ENCODE measurements around the gene CDH23.

DNA sequence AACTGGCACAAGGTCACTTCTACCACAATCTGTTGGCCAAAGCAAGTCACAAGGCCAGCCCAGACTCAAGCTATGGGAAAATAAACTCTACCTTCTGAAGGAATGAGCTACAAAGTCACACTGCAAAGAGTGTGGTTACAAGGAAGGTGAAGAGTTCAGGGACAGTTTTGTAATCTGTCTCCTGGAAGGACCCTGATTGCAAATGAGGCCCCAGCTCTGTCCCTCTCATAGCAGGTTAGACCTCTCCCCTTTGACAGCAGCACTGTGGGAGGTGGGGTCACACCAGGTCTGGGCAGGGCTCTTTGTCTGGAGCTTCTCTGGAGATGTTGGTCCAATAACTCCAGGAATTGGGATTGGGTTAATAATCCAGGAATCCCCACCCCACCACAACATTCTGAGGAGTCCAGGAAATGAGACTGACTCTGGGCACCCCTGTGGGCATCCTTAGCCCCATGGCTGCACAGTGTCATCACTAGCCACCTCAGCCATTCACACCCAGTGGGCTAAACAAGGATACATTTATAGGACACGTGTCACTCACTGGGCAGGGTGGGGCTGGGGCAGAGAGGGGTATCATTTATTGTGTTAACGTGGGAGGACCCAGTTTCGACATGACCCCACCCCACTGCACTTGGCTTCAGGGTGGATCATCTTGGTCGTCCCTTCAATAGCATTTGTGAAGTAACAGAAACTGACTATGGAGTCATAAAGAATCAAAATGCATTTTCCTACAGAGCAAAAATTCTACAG, 346.5 kb downstream of the CDH23 start:
- no peak for TF ChIP-seq POLR2AphosphoS5 (IDR thresholded peaks at IDR 0.05)
- TF ChIP-seq CTCF (IDR thresholded peaks at IDR 0.05) = no peak
- TF ChIP-seq EP300 (IDR thresholded peaks at IDR 0.05) = no peak
- TF ChIP-seq POLR2A (IDR thresholded peaks at IDR 0.05) = no peak

Measured in upper lobe of left lung (tissue), 4 donors.